GDM1 (cell line): ENCODE results near the gene MRPL36.
"Not testable (repeated sequence)": the region's sequence is repeated elsewhere in the genome, so short reads cannot be mapped to it uniquely, and the experiment has no call there.

Source experiments
- DNase-seq: peaks from one replicate; lab custom pipeline; 2025; lab: John Stamatoyannopoulos, UW

MRPL36 gene

GRCh38 chr5:1832511-1833250, 33.0 kb upstream of the MRPL36 start:
- DNase-seq: no peak

GRCh38 chr5:1831677-1832313, 32.2 kb upstream of the MRPL36 start:
- no peak for DNase-seq

GRCh38 chr5:1831257-1831656, 31.6 kb upstream of the MRPL36 start:
- no peak for DNase-seq

GRCh38 chr5:1830571-1831228, 31.1 kb upstream of the MRPL36 start:
- DNase-seq: no peak

GRCh38 chr5:1827886-1828397, 28.3 kb upstream of the MRPL36 start:
- no peak for DNase-seq

- DNase-seq: no peak
Measured at GRCh38 chr5:1827025-1827885, 27.6 kb upstream of the MRPL36 start.

- DNase-seq: no peak
Measured at GRCh38 chr5:1826235-1826980, 26.8 kb upstream of the MRPL36 start.

- DNase-seq: no peak
Measured at GRCh38 chr5:1824903-1825841, 25.5 kb upstream of the MRPL36 start.

- DNase-seq: no peak
Measured at GRCh38 chr5:1824109-1824821, 24.6 kb upstream of the MRPL36 start.

- no peak for DNase-seq
Measured at GRCh38 chr5:1823381-1824034, 23.9 kb upstream of the MRPL36 start.

GRCh38 chr5:1821862-1822261, 22.2 kb upstream of the MRPL36 start:
- DNase-seq: no peak

GRCh38 chr5:1820926-1821325, 21.3 kb upstream of the MRPL36 start:
- DNase-seq: no peak

GRCh38 chr5:1820381-1820780, 20.7 kb upstream of the MRPL36 start:
- DNase-seq: no peak

- no peak for DNase-seq
Measured at GRCh38 chr5:1819458-1819857, 19.8 kb upstream of the MRPL36 start.

GRCh38 chr5:1818784-1819183, 19.1 kb upstream of the MRPL36 start:
- DNase-seq: no peak

- DNase-seq: no peak
Measured at GRCh38 chr5:1817261-1818043, 17.8 kb upstream of the MRPL36 start.

GRCh38 chr5:1816495-1817089, 17.0 kb upstream of the MRPL36 start:
- not testable (repeated sequence) for DNase-seq

- DNase-seq: no peak
Measured at GRCh38 chr5:1815881-1816292, 16.2 kb upstream of the MRPL36 start.
